HL-60 (cell line): Measurements from ENCODE around the gene SFXN5.
"Not testable (repeated sequence)": the region's sequence is repeated elsewhere in the genome, so short reads cannot be mapped to it uniquely, and the experiment has no call there.

Source experiments
- DNase-seq, 2 experiments: peaks; one replicate each; pipeline ENCODE4 v3.0.0-alpha.2; 2010 to 2020; ENCODE audit warnings: low read depth in 1 of 2, low spot score in 1 of 2
- H3K27ac ChIP-seq: fragments of 250-450 bp; sonication (Bioruptor Pico); replicated peaks from 2 replicates; pipeline ENCODE4 v1.5.1; 2020; ENCODE audit warnings: mild to moderate bottlenecking, moderate library complexity
- H3K27me3 ChIP-seq: fragments of 250-450 bp; sonication (Bioruptor Pico); 2 replicates; pipeline ENCODE4 v1.5.1; 2021; ENCODE audit warnings: mild to moderate bottlenecking, moderate library complexity; ENCODE audit not compliant: insufficient read depth, poor library complexity, severe bottlenecking
- H3K4me3 ChIP-seq: replicated peaks from 2 replicates; pipeline ENCODE4 v1.5.1; 2011; ENCODE audit warnings: mild to moderate bottlenecking, control low read depth, low read length; ENCODE audit not compliant: insufficient read depth
- CTCF ChIP-seq: IDR thresholded peaks from one replicate; pipeline ENCODE4 v1.5.1; 2011; ENCODE audit warnings: low read length, control low read depth, inconsistent platforms; ENCODE audit not compliant: insufficient read depth
- GABPA ChIP-seq: IDR thresholded peaks from 2 replicates; pipeline ENCODE4 v1.6.1; 2012; ENCODE audit warnings: low read depth
- POLR2AphosphoS5 ChIP-seq: IDR thresholded peaks from 2 replicates; pipeline ENCODE4 v1.6.1; 2012; ENCODE audit warnings: low read depth
- REST ChIP-seq: IDR thresholded peaks from 2 replicates; pipeline ENCODE4 v1.6.1; 2012; ENCODE audit warnings: low read depth; ENCODE audit not compliant: insufficient replicate concordance
- SPI1 ChIP-seq: IDR thresholded peaks from 2 replicates; pipeline ENCODE4 v1.6.1; 2012; ENCODE audit warnings: low read depth, mild to moderate bottlenecking, borderline replicate concordance

Gene SFXN5

GRCh38 chr2:72911256-72911655 is 160.3 kb downstream of the SFXN5 start:
- Histone ChIP-seq H3K27ac (no peak overlapping the region), H3K27me3 (peaks cover 62% of the 10 kb centered on the region), H3K4me3 (no peak overlapping the region)
- DNase-seq: no peak
- TF ChIP-seq CTCF (no peak), SPI1 (no peak), GABPA (no peak), POLR2AphosphoS5 (no peak), REST (no peak)

- peaks cover 45% of the 10 kb centered on the region for H3K27me3 ChIP-seq
- TF ChIP-seq REST (no peak), CTCF (no peak), SPI1 (no peak), POLR2AphosphoS5 (no peak), GABPA (no peak)
- no peak for DNase-seq
Measured at GRCh38 chr2:72908741-72909140, 162.8 kb downstream of the SFXN5 start.

GRCh38 chr2:72907369-72907768 is 164.1 kb downstream of the SFXN5 start:
- peaks cover 45% of the 10 kb centered on the region for H3K27me3 ChIP-seq
- H3K4me3 ChIP-seq, DNase-seq, H3K27ac ChIP-seq: not testable (repeated sequence)

More at GRCh38 chr2:72908741-72909140, 162.8 kb downstream of the SFXN5 start:
- no peak overlapping the region for H3K4me3 ChIP-seq
- H3K27ac ChIP-seq: no peak overlapping the region

GRCh38 chr2:72901426-72901825 is 170.1 kb downstream of the SFXN5 start:
- TF ChIP-seq SPI1: no peak
- no peak for TF ChIP-seq REST
- no peak for TF ChIP-seq GABPA
- no peak for TF ChIP-seq CTCF
- TF ChIP-seq POLR2AphosphoS5: no peak
- Histone ChIP-seq H3K4me3 (no peak overlapping the region), H3K27me3 (peaks cover 25% of the 10 kb centered on the region), H3K27ac (no peak overlapping the region)
- DNase-seq: no peak
